Sigmoid colon (tissue), 4 donors: ENCODE measurements around the gene CPLX1.

Experiments
- CTCF ChIP-seq, 4 experiments: fragments of 450-650 bp in 3 of 4; fragments of 200-600 bp in 1 of 4; IDR thresholded peaks; one replicate each; pipeline ENCODE4 v1.5.1; 2016 to 2019; ENCODE audit warnings: antibody characterized with exemption in 4 of 4, mild to moderate bottlenecking in 3 of 4, moderate library complexity in 2 of 4
- EP300 ChIP-seq, 4 donors: sonication (generic); formaldehyde crosslinking; IDR thresholded peaks; one replicate each; pipeline ENCODE4 v1.6.1; 2017; ENCODE audit warnings: antibody characterized with exemption in 4 of 4
- POLR2A ChIP-seq, 2 donors: fragments of 450-650 bp; IDR thresholded peaks; one replicate each; pipeline ENCODE4 v1.6.1; 2016; ENCODE audit warnings: antibody characterized with exemption in 2 of 2, mild to moderate bottlenecking in 2 of 2, moderate library complexity in 2 of 2
- POLR2AphosphoS5 ChIP-seq, 4 donors: sonication (generic); formaldehyde crosslinking; IDR thresholded peaks; one replicate each; pipeline ENCODE4 v1.6.1; 2017; ENCODE audit warnings: antibody characterized with exemption in 4 of 4

- TF ChIP-seq EP300 (IDR thresholded peaks at IDR 0.05): no peak
- TF ChIP-seq CTCF (IDR thresholded peaks at IDR 0.05): no peak
- no peak for TF ChIP-seq POLR2AphosphoS5 (IDR thresholded peaks at IDR 0.05)
- no peak for TF ChIP-seq POLR2A (IDR thresholded peaks at IDR 0.05)
Measured at GRCh38 chr4:855880-856224, 29.9 kb upstream of the CPLX1 start.
